HAP-1 (cell line): Measurements from ENCODE around the gene TESMIN.

Source experiments
- DNase-seq, 2 experiments: peaks; one replicate each; pipeline ENCODE4 v3.0.0-alpha.2; 2016 to 2020; ENCODE audit warnings: low spot score in 2 of 2
- H3K27me3 ChIP-seq: fragments of 250-450 bp; sonication (Bioruptor Pico); 2 replicates; pipeline ENCODE4 v1.5.1; 2020; ENCODE audit warnings: low read depth, mild to moderate bottlenecking, moderate library complexity
- H3K36me3 ChIP-seq: fragments of 250-450 bp; sonication (Bioruptor Pico); replicated peaks from 2 replicates; pipeline ENCODE4 v1.5.1; 2020; ENCODE audit warnings: mild to moderate bottlenecking
- H3K4me1 ChIP-seq: fragments of 250-450 bp; sonication (Bioruptor Pico); 2 replicates; pipeline ENCODE4 v1.5.1; 2020; ENCODE audit warnings: mild to moderate bottlenecking
- H3K4me3 ChIP-seq: fragments of 250-450 bp; sonication (Bioruptor Pico); 2 replicates; pipeline ENCODE4 v1.5.1; 2020; ENCODE audit warnings: mild to moderate bottlenecking, moderate library complexity
- H3K9me3 ChIP-seq: fragments of 250-450 bp; sonication (Bioruptor Pico); 2 replicates; pipeline ENCODE4 v1.5.1; 2020; ENCODE audit warnings: mild to moderate bottlenecking, moderate library complexity
- in situ Hi-C: fragments of 300-500 bp; cut with MboI; formaldehyde crosslinking; loops from 3 replicates; pipeline ENCODE4 v1.14.3; 2020; ENCODE audit warnings: low sequenced_read_pairs, inconsistent platforms, mixed read lengths

Gene TESMIN

GRCh38 chr11:68772936-68773335, 21.6 kb upstream of the TESMIN start:
- in situ Hi-C loops, result no loop called here
- H3K4me3 ChIP-seq, result no peak overlapping the region
- H3K36me3 ChIP-seq, result peaks cover 75% of the 10 kb centered on the region
- no peaks in the 10 kb centered on the region for H3K9me3 ChIP-seq
- H3K4me1 ChIP-seq, result no peaks in the 10 kb centered on the region
- no peak for DNase-seq
- H3K27me3 ChIP-seq, result no peaks in the 10 kb centered on the region

DNA sequence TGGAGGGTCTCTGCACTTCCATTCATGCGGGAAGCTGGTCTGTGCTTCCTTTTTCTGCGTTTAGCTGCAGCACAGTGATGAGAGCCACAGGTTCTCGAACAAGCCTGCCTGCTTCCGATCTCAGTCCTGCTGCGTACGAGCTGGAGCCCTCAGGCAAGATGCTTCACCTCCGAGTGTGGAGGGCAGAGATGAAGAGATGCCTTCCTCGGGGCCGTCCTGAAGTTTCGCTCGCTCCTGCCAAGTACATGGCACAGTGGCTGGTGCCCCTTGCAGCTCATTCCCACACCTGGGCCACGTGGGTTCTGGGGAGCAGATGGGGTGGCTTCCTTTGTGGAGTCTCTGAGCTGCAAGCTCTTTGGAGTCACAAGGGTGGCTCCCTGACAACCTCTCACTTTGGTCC, 19.5 kb upstream of the TESMIN start:
- H3K4me3 ChIP-seq, result no peak overlapping the region
- H3K36me3 ChIP-seq, result peaks cover 58% of the 10 kb centered on the region
- H3K9me3 ChIP-seq, result no peaks in the 10 kb centered on the region
- H3K27me3 ChIP-seq, result no peaks in the 10 kb centered on the region
- no peaks in the 10 kb centered on the region for H3K4me1 ChIP-seq
- in situ Hi-C loops, result no loop called here
- no peak for DNase-seq

- Histone ChIP-seq H3K9me3 (no peaks in the 10 kb centered on the region), H3K36me3 (peaks cover 30% of the 10 kb centered on the region), H3K4me1 (no peaks in the 10 kb centered on the region), H3K4me3 (no peak overlapping the region), H3K27me3 (no peaks in the 10 kb centered on the region)
- in situ Hi-C loops, result no loop called here
- no peak for DNase-seq
Measured at GRCh38 chr11:68767672-68768071, 16.4 kb upstream of the TESMIN start.

DNA sequence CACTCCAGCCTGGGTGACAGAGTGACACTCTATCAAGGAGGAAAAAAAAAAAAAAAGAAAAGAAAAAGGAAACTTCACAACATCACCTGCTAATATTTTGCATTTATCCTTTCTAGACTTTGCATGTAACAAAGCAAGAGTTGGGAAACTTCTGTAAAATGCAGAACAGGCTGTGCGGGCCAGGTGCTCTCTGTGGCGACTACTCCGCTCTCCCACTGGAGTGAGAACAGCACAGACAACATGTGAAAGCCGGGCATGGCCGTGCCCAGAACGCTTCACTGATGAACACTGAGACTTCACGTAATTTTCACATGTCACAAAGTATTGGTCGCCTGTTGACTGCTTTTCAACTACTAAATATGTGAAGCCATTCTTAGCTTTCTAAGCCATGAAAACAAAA, 15.5 kb upstream of the TESMIN start:
- H3K36me3 ChIP-seq, result peaks cover 31% of the 10 kb centered on the region
- H3K27me3 ChIP-seq, result no peaks in the 10 kb centered on the region
- H3K4me3 ChIP-seq, result no peak overlapping the region
- no peaks in the 10 kb centered on the region for H3K9me3 ChIP-seq
- H3K4me1 ChIP-seq, result no peaks in the 10 kb centered on the region
- no peak for DNase-seq
- in situ Hi-C loops, result no loop called here

- in situ Hi-C loops, result no loop called here
- Histone ChIP-seq H3K4me3 (no peak overlapping the region), H3K9me3 (no peaks in the 10 kb centered on the region), H3K4me1 (no peaks in the 10 kb centered on the region), H3K27me3 (no peaks in the 10 kb centered on the region), H3K36me3 (peaks cover 22% of the 10 kb centered on the region)
- DNase-seq, result no peak
Measured at GRCh38 chr11:68764746-68765145, 13.4 kb upstream of the TESMIN start.

DNA sequence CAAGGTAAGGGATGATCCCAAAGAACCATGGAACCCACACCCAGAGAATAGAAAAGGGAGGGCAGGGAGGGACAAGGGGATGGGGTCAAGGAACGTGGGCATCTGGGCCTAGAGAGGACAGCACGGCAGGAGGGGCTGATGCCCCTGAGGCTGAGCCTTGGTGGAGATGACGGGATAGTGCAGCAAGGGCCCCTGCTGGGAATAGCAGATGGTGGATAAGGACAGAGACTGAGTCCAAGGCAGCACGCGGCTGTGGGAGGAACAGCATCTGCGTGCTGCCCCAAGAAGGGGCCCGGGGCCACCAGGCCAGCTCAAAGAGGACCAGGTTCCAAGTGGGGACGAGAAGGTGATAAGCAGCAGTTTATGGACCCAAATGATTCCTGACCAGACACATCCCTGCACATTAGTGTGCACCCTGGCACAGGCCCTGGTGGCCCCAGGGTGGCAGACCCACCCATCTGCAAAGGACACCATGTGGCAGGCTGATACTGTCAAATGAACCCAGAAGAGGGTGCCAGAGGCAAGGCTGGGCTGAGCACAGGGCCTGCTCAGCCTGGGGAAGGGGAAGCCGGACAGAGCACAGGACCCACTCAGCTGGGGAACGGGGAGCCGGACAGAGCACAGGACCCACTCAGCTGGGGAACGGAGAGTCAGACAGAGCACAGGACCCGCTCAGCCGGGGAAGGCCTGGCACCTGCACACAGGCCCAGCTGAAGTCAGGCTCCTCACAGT, 12.8 kb upstream of the TESMIN start:
- peaks cover 26% of the 10 kb centered on the region for H3K36me3 ChIP-seq
- no peaks in the 10 kb centered on the region for H3K27me3 ChIP-seq
- no peaks in the 10 kb centered on the region for H3K4me1 ChIP-seq
- in situ Hi-C loops, result no loop called here
- H3K9me3 ChIP-seq, result no peaks in the 10 kb centered on the region
- no peak overlapping the region for H3K4me3 ChIP-seq
- no peak for DNase-seq

DNA sequence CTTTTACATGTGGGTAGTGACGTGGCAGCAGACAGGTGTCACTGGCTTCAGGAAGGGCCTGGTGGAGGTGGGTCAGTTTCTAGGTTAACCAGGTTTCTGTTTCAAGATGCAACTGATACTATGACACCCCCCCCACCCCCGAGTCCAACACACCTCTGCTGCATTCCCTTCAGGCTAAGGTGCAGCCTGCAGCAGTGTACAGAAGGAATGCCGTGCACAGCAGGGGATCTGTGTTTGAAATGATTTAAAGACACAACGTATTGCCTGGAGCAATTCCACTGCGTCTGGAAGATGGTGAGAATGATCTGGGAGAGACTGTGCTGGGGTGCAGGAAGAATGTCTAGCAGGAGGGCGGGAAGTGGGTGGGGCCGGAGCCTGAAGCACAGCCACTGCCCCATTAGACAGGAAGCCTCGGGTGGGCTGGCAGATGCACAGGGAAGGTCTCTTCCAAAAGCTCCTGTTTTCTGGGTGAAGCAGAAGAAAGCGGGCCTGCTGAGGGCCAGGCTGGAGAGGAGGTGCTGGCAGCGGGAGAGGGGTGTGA, 11.9 kb upstream of the TESMIN start:
- H3K36me3 ChIP-seq, result peaks cover 27% of the 10 kb centered on the region
- in situ Hi-C loops, result no loop called here

GRCh38 chr11:68762481-68762880, 11.2 kb upstream of the TESMIN start:
- no peak for DNase-seq
- Histone ChIP-seq H3K9me3 (no peaks in the 10 kb centered on the region), H3K4me1 (no peaks in the 10 kb centered on the region), H3K4me3 (no peak overlapping the region), H3K36me3 (peaks cover 35% of the 10 kb centered on the region), H3K27me3 (no peaks in the 10 kb centered on the region)
- in situ Hi-C loops, result no loop called here

More for the DNA sequence above, 11.9 kb upstream of the TESMIN start:
- H3K9me3 ChIP-seq, result no peaks in the 10 kb centered on the region
- no peaks in the 10 kb centered on the region for H3K4me1 ChIP-seq
- no peaks in the 10 kb centered on the region for H3K27me3 ChIP-seq
- DNase-seq, result peak in 1 of 2 experiments; percentile 47
- no peak overlapping the region for H3K4me3 ChIP-seq

DNA sequence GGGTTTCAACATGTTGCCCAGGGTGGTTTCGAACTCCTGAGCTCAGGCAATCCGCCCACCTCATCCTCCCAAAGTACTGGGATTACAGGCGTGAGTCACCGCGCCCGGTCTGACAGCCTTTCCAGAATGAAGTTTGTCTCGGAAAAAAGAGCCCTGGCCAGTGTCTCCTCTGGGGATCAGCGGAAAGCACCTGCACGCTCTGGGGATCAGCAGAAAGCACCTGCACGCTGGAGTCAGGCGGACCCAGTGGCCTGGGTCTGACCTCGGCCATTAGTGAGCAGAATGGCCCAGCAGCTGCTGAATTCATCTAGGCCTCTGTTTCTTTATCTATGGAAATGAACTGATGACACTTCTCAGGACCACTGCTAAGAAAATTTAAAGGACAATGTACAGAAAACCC, 10.5 kb upstream of the TESMIN start:
- no peaks in the 10 kb centered on the region for H3K4me1 ChIP-seq
- no peaks in the 10 kb centered on the region for H3K9me3 ChIP-seq
- no peaks in the 10 kb centered on the region for H3K27me3 ChIP-seq
- DNase-seq, result no peak
- peaks cover 42% of the 10 kb centered on the region for H3K36me3 ChIP-seq
- in situ Hi-C loops, result no loop called here
- H3K4me3 ChIP-seq, result no peak overlapping the region

GRCh38 chr11:68759991-68760390, 8.7 kb upstream of the TESMIN start:
- DNase-seq, result no peak
- Histone ChIP-seq H3K27me3 (no peaks in the 10 kb centered on the region), H3K36me3 (peaks cover 49% of the 10 kb centered on the region), H3K4me1 (no peaks in the 10 kb centered on the region), H3K4me3 (no peak overlapping the region), H3K9me3 (no peaks in the 10 kb centered on the region)
- in situ Hi-C loops, result no loop called here

GRCh38 chr11:68757711-68758110, 6.4 kb upstream of the TESMIN start:
- Histone ChIP-seq H3K4me1 (no peaks in the 10 kb centered on the region), H3K9me3 (no peaks in the 10 kb centered on the region), H3K27me3 (no peaks in the 10 kb centered on the region), H3K4me3 (no peak overlapping the region), H3K36me3 (peaks cover 49% of the 10 kb centered on the region)
- no peak for DNase-seq
- in situ Hi-C loops, result no loop called here

DNA sequence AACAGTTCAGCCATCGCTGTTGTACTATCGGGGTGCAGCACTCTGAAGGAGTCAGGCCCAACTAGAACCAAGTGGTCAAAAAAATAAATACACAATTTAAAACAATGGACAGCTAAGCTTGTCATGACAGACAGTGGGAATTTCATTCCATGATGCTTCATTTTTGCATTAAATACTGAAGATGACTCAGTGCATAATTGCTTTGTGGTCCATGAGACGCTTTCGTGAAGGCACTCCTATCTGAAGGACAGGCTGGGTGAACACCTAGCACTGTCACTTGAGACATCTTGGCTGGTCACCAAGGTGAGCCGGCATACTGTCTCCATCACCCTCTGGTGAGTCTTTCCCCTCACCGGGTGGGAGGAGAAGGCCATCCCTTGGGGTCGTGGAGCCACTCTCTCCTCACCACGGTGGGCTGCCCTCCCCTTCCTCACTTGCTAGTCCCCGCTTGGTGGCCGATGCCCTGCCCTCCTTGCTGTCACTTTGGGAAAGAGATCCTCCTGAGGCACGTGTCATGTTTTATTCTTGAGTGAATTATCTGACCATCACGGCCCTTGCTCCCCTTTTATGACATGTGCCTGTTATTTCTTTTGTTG, 4.9 kb upstream of the TESMIN start:
- no peak for DNase-seq
- H3K27me3 ChIP-seq, result no peaks in the 10 kb centered on the region
- peaks cover 38% of the 10 kb centered on the region for H3K36me3 ChIP-seq
- no peaks in the 10 kb centered on the region for H3K4me1 ChIP-seq
- in situ Hi-C loops, result no loop called here
- no peaks in the 10 kb centered on the region for H3K9me3 ChIP-seq
- no peak overlapping the region for H3K4me3 ChIP-seq

DNA sequence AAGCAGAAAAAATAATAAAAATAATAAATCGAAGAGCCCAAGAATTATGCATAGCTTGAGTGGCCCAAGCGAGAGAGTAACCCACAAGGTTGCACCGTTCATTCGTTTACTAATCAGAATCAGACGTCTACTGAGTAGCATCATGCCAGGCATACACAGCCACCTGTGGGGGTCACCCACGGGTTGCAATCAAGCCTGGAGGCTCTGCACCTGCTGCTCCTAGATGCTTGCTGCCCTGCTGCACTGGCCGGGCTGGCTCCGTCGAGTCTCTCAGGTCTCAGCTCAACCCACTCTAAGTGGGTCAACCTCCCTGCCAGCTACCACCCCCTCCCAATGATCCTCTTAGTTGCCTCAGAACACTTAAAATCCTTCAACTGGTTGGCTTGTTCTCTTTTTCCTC, 2.0 kb upstream of the TESMIN start:
- no peaks in the 10 kb centered on the region for H3K27me3 ChIP-seq
- DNase-seq, result no peak
- in situ Hi-C loops, result no loop called here

GRCh38 chr11:68751004-68751325, 355 bp downstream of the TESMIN start:
- Histone ChIP-seq H3K4me3 (peak overlapping the region; percentile 24; the same call in 1 of the 2 replicates), H3K36me3 (no peaks in the 10 kb centered on the region), H3K4me1 (peaks cover 4% of the 10 kb centered on the region; the same call in 1 of the 2 replicates), H3K27me3 (no peaks in the 10 kb centered on the region), H3K9me3 (no peaks in the 10 kb centered on the region)
- in situ Hi-C loops, result no loop called here
- no peak for DNase-seq

More for the DNA sequence above, 2.0 kb upstream of the TESMIN start:
- Histone ChIP-seq H3K4me3 (no peak overlapping the region), H3K4me1 (peaks cover 4% of the 10 kb centered on the region; the same call in 1 of the 2 replicates), H3K36me3 (peaks cover 22% of the 10 kb centered on the region), H3K9me3 (no peaks in the 10 kb centered on the region)
